GM21619 (cell line): ENCODE measurements around the gene FER.
A peak's percentile ranks its signal among the peaks of the same experiment; 100 is the strongest.

Experiments used
- ATAC-seq: cut with Tn5 transposase; IDR thresholded peaks from one replicate; pipeline ENCODE4 v1.9.1; 2021; ENCODE audit not compliant: unreplicated experiment

FER gene

GRCh38 chr5:109168151-109168550, 420.5 kb downstream of the FER start:
- ATAC-seq, result no peak

- no peak for ATAC-seq
Observed at GRCh38 chr5:109170629-109171350, 423.1 kb downstream of the FER start.

GRCh38 chr5:109171437-109172073, 423.9 kb downstream of the FER start:
- ATAC-seq, result peak; percentile 79

GRCh38 chr5:109173036-109173794, 425.5 kb downstream of the FER start:
- no peak for ATAC-seq

GRCh38 chr5:109177227-109177626, 429.5 kb downstream of the FER start:
- no peak for ATAC-seq

GRCh38 chr5:109177782-109178181, 430.1 kb downstream of the FER start:
- no peak for ATAC-seq

GRCh38 chr5:109180668-109181067, 433.0 kb downstream of the FER start:
- ATAC-seq, result no peak

- no peak for ATAC-seq
Observed at GRCh38 chr5:109186759-109187158, 439.1 kb downstream of the FER start.

GRCh38 chr5:109191153-109191558, 443.5 kb downstream of the FER start:
- peak; percentile 67 for ATAC-seq

- no peak for ATAC-seq
Observed at GRCh38 chr5:109192027-109192426, 444.3 kb downstream of the FER start.

- ATAC-seq, result no peak
Observed at GRCh38 chr5:109192555-109193281, 445.0 kb downstream of the FER start.

- no peak for ATAC-seq
Observed at GRCh38 chr5:109195667-109196066, 448.0 kb downstream of the FER start.

- no peak for ATAC-seq
Observed at GRCh38 chr5:109196087-109196822, 448.6 kb downstream of the FER start.

GRCh38 chr5:109196823-109197160, 449.1 kb downstream of the FER start:
- ATAC-seq, result no peak

- ATAC-seq, result no peak
Observed at GRCh38 chr5:109199289-109199688, 451.6 kb downstream of the FER start.

GRCh38 chr5:109199799-109200620, 452.3 kb downstream of the FER start:
- ATAC-seq, result no peak

- no peak for ATAC-seq
Observed at GRCh38 chr5:109215040-109215439, 467.3 kb downstream of the FER start.

GRCh38 chr5:109218818-109219217, 471.1 kb downstream of the FER start:
- ATAC-seq, result no peak

GRCh38 chr5:109223531-109223930, 475.8 kb downstream of the FER start:
- ATAC-seq, result no peak
